Measurements from ENCODE around the gene PRSS1.
"Not testable (repeated sequence)": the region's sequence is repeated elsewhere in the genome, so short reads cannot be mapped to it uniquely, and the experiment has no call there.

The PRSS1 gene

DNA sequence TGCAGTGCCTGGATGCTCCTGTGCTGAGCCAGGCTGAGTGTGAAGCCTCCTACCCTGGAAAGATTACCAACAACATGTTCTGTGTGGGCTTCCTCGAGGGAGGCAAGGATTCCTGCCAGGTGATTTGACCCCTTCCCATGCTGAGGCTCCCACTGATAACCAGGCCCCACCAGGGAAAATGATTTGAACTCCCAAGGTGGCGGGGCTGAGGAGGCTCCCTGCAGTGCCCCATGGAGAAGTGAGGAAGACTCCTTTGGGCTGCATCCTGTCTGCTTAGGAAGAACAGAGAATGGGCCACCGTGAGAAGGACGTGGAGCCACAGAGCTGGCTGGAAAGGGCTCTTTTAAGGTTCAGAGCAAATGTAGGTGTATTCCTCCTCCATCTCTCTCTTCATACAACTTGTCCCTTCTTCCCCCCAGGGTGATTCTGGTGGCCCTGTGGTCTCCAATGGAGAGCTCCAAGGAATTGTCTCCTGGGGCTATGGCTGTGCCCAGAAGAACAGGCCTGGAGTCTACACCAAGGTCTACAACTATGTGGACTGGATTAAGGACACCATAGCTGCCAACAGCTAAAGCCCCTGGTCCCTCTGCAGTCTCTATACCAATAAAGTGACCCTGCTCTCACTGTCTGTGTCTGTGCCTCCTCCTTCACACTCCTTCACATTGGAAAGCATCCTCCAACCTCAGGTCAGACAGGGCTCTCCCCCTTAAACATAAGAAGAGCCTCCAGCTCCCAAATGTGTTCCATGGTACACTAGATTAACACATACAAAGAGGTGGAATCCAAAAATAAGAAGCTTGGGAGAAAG lies 24.9 kb downstream of the PRSS1 start:
- DNase-seq (ENCODE audit: low read depth), result no peak

DNA sequence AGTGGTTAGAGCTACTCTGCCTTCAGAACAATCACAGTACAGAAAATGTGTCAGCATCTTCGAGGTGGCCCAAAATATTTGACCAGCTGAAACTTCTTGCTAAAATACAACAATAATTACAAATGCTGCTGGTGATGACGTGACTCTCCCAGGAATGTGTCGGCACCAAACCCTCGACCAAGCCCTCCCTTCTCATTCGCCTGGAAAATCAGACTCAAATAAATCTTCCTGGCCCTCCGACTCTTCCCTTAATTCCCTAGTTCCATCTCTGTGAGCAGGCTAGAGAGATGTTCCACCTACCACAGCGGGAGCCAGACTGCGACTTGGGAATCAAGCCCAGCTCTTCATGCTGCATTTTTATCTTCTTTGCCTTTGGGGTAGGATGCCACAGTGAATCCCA lies 25.6 kb downstream of the PRSS1 start:
- no peak for DNase-seq (ENCODE audit: low read depth)

DNA sequence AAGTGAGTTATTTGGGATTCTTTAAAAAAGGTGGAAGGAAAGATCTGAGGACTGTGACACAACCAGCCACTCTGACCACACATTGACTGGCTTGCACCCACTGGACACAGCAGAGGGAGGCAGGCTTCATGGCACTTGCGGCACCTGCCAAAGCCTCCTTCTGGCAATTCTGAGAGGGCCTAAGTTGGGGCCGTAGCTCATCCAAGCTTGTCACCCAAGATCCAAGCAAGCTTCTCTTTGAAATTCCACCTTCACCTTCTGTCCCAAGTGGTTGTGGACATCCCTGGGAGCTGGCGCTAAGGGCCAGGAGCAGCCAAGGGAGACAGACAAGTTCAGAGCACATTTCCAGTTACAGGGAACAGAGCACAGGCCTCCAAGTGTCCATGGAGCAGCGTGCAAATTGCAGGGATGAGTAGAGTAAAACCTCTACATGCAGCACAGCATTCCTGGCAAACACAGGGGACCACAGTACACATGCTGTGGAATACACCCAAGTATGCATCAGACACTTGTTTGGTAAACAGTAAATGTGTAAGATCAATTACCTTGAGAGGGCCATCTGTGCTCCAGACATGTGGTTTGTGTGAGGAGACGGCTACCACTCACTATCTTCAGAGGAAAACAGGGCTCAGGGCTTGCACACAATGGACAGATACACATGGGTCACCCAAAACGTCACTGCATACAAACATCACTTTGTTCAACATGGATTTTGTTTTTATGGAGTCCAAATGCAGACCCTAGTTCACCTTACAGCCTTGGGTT lies 26.3 kb downstream of the PRSS1 start:
- not testable (repeated sequence) for DNase-seq (ENCODE audit: low read depth)

DNA sequence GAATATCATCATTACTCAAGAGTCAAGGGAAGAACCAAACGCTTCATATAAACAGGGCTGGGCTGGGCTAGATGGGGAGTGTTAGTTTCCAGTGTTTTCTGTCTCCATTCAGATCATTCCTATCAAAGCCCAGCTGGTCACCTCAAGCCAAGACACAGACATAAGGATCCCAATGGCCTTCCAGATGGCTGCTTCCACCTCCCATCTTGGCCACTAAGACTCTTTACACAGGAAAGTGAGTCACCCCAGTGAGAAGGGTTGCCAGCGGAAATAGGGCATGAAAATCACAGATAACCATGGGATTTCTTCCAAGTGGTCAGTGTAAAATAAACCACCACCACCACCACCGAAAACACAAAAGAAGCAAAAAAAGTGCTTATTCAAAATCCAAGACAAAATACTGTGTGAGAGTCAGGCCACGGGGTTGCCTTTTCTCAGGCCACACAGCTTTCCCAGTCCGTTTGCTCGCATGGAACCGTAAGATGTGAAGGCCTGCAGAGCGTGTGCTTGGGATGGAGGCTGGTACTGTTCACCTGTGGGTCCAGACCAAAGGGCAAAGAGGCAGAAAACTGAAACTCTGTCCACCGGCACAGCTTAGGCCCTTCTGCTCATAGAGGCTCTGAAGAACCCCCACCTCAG lies 27.1 kb downstream of the PRSS1 start:
- DNase-seq (ENCODE audit: low read depth), result peak; percentile 59

DNA sequence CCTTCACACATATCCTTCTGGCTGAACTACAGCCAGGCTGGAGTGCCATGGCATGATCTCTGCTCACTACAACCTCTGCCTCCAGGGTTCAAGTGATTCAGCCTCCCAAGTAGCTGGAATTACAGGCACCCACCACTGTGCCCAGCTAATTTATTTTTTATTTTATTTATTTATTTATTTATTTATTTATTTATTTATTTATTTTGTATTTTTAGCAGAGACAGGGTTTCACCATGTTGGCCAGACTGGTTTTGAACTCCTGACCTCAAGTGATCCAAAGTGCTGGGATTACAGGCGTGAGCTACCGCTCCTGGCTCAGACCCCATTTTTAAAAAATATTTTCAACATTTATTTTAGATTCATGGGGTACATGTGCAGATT lies 27.6 kb downstream of the PRSS1 start:
- DNase-seq (ENCODE audit: low read depth), result not testable (repeated sequence)

DNA sequence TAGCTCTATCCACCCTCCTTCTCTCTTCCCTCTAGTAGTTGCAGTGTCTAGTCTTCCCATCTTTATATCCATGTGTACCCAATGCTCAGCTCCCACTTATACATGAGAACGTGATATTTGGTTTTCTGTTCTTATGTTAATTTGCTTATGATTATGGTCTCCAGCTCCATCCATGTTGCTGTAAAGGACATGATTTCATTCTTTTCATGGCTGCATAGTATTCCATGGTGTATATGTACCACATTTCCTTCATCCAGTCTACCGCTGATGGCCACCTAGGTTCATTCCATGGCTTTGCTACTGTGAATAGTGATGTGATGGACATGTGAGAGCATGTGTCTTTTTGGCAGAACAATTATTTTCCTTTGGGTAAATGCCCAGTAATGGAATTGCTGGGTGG lies 28.0 kb downstream of the PRSS1 start:
- DNase-seq (ENCODE audit: low read depth), result no peak

DNA sequence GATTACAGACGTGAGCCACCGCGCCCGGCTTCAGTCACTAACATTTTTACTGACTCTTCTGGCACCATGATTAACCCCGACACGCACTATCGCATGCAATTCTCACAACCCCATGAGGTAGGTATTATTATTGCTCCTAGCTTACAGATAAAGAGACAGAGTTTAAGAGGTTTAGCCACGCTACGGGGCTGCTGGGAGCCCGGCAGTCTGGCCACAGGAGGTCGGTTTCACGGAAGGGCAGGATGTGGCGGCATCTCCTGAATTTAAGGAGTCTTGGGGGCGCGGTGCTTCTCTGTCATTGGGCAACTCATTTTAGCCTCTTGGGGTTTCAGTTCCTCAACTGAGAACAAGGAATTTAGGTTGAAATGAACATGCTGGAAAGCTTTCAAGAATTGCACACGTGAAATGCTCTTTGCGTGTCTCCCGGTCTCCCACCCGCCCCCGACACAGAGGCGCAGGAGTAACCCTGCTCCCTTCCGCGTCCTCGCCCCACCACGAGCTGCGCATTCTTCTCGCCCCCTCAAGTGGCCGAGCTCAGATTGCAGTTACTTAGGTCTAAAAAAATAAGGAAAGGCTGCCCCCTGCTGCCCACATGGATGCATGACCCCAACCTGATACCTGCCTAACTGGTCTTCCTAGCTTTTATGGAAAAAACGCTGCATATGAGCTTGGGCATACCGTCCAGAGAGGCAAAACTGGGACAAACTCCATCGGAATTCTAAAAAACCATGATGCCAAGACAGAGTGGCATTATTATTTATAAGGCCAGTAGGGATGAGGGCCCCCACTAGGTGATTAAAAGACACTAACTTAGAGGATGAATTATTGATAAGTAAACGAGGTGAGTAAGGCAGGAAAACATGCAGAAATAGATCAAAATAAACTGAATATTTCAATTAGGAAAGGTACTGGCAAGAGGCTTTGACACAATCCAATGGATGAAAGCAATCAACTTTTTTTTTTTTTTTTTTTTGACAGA lies 33.9 kb downstream of the PRSS1 start:
- DNase-seq (ENCODE audit: low read depth), result peak; percentile 72

DNA sequence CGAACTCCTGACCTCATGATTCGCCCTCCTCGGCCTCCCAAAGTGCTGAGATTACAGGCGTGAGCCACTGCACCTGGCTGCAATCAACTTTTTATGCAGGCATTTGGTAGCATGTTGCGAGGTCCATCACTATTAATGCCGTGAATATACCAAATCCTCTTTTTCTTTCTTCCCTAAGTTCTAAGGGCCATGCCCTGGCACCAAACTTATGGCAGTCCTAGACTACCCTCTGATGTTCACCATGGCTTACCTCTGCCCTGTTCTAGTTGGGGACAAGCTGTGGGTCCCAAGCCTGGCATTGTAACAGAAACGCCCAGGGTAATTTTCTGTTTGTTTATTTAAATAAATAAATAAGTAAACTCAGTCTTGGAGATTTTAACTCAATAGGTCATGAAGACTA lies 34.8 kb downstream of the PRSS1 start:
- no peak for DNase-seq (ENCODE audit: low read depth)

DNA sequence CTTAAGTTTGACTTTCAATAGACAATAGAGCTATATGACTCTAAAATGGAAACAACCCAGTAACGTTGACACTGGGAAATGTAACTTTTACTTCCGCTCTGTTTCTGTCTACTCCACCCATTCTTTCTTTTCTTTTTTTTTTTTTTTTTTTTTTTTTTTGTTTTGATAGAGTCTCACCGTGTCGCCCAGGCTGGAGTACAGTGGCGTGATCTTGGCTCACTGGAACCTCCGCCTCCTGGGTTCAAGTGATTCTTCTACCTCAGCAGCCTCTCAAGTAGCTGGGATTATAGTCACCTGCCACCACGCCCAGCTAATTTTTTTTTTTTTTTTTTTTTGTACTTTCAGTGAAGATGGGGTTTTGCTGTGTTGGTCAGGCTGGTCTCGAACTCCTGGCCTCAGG lies 35.4 kb downstream of the PRSS1 start:
- DNase-seq (ENCODE audit: low read depth), result no peak

DNA sequence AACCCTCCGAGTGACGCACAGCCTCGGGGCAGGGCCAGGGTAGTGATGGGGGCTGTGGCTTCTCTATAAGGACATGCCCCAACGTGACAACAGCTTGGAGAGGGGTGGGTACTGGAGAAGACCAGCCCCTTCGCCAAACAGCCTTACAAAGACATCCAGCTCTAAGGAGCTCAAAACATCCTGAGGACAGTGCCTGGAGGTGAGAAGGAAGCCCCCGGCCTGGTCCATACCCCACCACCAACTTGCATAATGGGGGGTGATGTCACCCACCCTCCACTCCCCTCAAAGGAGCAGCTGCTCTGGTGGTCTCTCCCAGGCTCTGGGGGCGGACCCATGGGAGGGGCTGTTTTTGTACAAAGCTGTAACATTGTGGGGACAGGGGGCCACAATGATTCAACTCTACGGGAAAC lies 36.6 kb downstream of the PRSS1 start:
- DNase-seq (ENCODE audit: low read depth), result no peak

DNA sequence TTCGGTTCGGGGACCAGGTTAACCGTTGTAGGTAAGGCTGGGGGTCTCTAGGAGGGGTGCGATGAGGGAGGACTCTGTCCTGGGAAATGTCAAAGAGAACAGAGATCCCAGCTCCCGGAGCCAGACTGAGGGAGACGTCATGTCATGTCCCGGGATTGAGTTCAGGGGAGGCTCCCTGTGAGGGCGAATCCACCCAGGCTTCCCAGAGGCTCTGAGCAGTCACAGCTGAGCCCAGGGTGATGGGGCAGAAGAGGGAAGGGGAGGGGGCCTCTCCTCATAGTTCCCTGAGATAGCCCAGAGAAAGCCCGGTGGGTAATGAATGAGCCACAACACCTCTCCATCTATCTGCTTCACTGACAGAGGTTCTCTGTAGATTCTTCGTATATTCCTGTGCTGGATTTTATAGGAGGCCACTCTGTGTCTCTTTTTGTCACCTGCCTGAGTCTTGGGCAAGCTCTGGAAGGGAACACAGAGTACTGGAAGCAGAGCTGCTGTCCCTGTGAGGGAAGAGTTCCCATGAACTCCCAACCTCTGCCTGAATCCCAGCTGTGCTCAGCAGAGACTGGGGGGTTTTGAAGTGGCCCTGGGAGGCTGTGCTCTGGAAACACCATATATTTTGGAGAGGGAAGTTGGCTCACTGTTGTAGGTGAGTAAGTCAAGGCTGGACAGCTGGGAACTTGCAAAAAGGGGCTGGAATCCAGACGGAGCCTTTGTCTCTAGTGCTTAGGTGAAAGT lies 37.9 kb downstream of the PRSS1 start:
- no peak for DNase-seq (ENCODE audit: low read depth)

DNA sequence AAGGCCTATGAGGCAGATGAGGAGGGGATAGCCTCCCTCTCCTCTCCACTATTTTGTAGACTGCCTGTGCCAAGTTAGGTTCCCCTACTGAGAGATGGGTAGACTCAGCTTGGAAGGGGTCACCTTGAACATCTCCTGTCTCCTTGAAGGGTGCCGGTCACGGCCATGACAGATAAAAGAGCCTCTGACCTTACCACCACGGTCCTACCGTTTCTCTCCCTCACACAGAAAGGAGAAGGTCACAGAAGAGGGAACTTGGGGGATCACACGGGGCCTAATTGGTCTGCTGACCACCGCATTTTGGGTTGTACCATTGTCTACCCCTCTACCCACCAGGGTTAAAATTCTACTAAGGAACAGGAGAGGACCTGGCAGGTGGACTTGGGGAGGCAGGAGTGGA lies 38.5 kb downstream of the PRSS1 start:
- DNase-seq (ENCODE audit: low read depth), result no peak

DNA sequence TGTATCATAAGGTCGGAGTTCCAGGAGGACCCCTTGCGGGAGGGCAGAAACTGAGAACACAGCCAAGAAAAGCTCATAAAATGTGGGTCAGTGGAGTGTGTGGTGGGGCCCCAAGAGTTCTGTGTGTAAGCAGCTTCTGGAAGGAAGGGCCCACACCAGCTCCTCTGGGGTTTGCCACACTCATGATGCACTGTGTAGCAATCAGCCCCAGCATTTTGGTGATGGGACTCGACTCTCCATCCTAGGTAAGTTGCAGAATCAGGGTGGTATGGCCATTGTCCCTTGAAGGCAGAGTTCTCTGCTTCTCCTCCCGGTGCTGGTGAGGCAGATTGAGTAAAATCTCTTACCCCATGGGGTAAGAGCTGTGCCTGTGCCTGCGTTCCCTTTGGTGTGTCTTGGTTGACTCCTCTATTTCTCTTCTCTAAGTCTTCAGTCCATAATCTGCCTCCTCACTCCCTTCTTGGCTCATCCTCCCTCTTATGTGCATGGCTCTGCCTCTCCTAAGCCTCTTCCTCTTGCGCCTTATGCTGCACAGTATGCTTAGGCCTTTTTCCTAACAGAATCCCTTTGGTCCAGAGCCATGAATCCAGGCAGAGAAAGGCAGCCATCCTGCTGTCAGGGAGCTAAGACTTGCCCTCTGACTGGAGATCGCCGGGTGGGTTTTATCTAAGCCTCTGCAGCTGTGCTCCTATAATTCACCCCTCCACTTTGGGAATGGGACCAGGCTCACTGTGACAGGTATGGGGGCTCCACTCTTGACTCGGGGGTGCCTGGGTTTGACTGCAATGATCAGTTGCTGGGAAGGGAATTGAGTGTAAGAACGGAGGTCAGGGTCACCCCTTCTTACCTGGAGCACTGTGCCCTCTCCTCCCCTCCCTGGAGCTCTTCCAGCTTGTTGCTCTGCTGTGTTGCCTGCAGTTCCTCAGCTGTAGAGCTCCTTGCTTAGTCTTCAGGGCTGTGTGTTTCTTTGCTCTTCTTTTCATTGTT lies 39.3 kb downstream of the PRSS1 start:
- no peak for DNase-seq (ENCODE audit: low read depth)

DNA sequence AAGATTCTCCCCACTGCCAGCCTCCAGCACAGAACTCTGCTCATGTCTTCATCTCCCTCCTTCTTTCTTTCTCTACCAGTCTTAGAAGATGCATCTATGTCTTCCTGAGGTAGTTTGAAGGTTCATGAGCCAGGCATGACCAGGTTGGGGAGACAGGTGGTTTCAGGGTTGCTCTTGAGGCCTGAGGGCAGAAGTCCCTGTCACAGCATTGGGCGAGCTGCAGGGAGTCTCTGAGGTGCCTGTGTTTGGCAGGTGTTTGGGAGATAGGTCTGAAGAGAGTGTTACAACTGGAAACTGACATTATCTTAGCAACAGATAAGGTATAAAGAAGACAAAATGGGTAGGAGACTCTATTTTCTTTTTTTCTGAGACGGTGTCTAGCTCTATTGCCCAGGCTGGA lies 40.2 kb downstream of the PRSS1 start:
- DNase-seq (ENCODE audit: low read depth), result no peak

DNA sequence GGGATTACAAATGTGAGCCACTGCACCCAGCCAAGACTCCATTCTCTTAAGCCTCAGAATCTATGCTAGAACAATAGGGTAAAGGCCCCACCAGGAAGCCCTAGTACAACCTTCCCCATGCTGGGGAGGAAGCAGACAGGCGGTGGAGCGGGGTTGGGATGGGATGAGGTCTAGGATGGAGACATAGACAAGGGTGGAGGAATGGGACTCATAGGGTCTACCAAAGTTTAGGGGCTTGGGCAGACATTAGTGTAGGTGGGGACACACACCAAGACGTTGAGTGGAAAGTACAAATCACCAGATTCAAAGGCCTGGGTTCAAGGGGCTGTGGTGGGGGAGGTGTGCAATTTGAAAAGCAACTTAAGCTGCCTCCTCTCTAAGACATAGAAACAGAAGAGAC lies 40.8 kb downstream of the PRSS1 start:
- DNase-seq (ENCODE audit: low read depth), result no peak

DNA sequence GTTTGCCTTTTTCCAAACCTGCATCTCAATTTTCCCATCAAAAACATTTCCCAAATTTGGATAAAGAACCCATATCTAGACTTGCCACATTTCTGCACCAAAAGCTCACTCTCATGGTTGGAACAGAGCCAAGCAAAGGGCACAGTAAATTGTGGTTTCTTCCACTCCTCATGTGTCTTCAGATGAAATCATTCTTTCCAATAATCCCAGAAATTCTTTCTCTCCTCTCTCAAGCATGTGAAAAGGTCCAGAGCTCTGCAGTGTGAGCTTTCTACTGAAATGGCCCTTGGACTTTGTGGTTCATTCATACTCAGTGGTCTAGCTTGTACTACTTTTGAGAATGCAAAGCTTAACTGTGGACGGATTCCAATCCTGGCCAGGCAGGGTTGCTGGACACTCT lies 41.3 kb downstream of the PRSS1 start:
- DNase-seq (ENCODE audit: low read depth), result no peak

DNA sequence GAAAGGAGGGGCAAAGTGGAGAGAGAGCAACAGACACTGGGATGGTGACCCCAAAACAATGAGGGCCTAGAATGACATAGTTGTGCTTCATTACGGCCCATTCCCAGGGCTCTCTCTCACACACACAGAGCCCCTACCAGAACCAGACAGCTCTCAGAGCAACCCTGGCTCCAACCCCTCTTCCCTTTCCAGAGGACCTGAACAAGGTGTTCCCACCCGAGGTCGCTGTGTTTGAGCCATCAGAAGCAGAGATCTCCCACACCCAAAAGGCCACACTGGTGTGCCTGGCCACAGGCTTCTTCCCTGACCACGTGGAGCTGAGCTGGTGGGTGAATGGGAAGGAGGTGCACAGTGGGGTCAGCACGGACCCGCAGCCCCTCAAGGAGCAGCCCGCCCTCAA lies 42.2 kb downstream of the PRSS1 start:
- no peak for DNase-seq (ENCODE audit: low read depth)

DNA sequence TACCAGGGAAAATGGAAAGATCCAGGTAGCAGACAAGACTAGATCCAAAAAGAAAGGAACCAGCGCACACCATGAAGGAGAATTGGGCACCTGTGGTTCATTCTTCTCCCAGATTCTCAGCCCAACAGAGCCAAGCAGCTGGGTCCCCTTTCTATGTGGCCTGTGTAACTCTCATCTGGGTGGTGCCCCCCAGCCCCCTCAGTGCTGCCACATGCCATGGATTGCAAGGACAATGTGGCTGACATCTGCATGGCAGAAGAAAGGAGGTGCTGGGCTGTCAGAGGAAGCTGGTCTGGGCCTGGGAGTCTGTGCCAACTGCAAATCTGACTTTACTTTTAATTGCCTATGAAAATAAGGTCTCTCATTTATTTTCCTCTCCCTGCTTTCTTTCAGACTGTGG lies 42.9 kb downstream of the PRSS1 start:
- no peak for DNase-seq (ENCODE audit: low read depth)

DNA sequence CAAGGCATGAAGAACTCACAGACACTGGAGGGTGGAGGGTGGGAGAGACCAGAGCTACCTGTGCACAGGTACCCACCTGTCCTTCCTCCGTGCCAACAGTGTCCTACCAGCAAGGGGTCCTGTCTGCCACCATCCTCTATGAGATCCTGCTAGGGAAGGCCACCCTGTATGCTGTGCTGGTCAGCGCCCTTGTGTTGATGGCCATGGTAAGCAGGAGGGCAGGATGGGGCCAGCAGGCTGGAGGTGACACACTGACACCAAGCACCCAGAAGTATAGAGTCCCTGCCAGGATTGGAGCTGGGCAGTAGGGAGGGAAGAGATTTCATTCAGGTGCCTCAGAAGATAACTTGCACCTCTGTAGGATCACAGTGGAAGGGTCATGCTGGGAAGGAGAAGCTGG lies 43.3 kb downstream of the PRSS1 start:
- DNase-seq (ENCODE audit: low read depth), result no peak

DNA sequence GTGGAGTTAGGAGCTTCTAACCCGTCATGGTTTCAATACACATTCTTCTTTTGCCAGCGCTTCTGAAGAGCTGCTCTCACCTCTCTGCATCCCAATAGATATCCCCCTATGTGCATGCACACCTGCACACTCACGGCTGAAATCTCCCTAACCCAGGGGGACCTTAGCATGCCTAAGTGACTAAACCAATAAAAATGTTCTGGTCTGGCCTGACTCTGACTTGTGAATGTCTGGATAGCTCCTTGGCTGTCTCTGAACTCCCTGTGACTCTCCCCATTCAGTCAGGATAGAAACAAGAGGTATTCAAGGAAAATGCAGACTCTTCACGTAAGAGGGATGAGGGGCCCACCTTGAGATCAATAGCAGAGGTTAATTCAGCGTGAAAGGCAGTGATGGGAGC lies 43.9 kb downstream of the PRSS1 start:
- DNase-seq (ENCODE audit: low read depth), result no peak

Measured in HS-27A (cell line).